WTC11 (cell line): Measurements from ENCODE around the gene CACNA1C.

Experiments
- CTCF ChIP-seq: fragments of 200-600 bp; IDR thresholded peaks from 2 replicates; pipeline ENCODE4 v1.8.0; 2022; ENCODE audit warnings: antibody characterized with exemption
- MAX ChIP-seq: sonication (generic); formaldehyde crosslinking; IDR thresholded peaks from 2 replicates; pipeline ENCODE4 v1.8.0; 2022; ENCODE audit warnings: mild to moderate bottlenecking, missing genetic modification reagents
- MXD4 ChIP-seq: fragments of 250-450 bp; sonication (Bioruptor Pico); IDR thresholded peaks from 2 replicates; pipeline ENCODE4 v1.8.0; 2021; ENCODE audit warnings: mild to moderate bottlenecking, moderate library complexity, borderline replicate concordance

GRCh38 chr12:2550561-2551411 lies 498.0 kb downstream of the CACNA1C start:
- TF ChIP-seq MAX (CRISPR knock-in tag): no peak
- no peak for TF ChIP-seq MXD4 (CRISPR knock-in tag)
- TF ChIP-seq CTCF: no peak
